Duodenal mucosa (tissue), 2 donors: ENCODE data around the gene SLC8A2.
A peak's percentile ranks its signal among the peaks of the same experiment; 100 is the strongest.
"Not testable (repeated sequence)": the region's sequence is repeated elsewhere in the genome, so short reads cannot be mapped to it uniquely, and the experiment has no call there.

Source experiments
- H3K27ac ChIP-seq: one replicate; pipeline ENCODE4 v1.7.0; 2013; ENCODE audit warnings: low read depth, low read length
- H3K27me3 ChIP-seq, 2 donors: one replicate each; pipeline ENCODE4 v1.7.0; 2013; ENCODE audit warnings: low read length in 2 of 2, control low read depth in 1 of 2; ENCODE audit not compliant: insufficient read depth in 2 of 2, control insufficient read depth in 1 of 2
- H3K36me3 ChIP-seq, 2 donors: one replicate each; pipeline ENCODE4 v1.7.0; 2013; ENCODE audit warnings: low read length in 2 of 2, control low read depth in 1 of 2; ENCODE audit not compliant: insufficient read depth in 2 of 2, control insufficient read depth in 1 of 2
- H3K4me1 ChIP-seq, 2 donors: one replicate each; pipeline ENCODE4 v1.7.0; 2013; ENCODE audit warnings: low read length in 2 of 2, control low read depth in 1 of 2; ENCODE audit not compliant: insufficient read depth in 2 of 2, control insufficient read depth in 1 of 2
- H3K4me3 ChIP-seq, 2 donors: one replicate each; pipeline ENCODE4 v1.7.0; 2013; ENCODE audit warnings: low read length in 2 of 2, low read depth in 1 of 2
- H3K9ac ChIP-seq, 2 donors: one replicate each; pipeline ENCODE4 v1.7.0; 2013; ENCODE audit warnings: low read length in 2 of 2, low read depth in 1 of 2
- H3K9me3 ChIP-seq, 2 donors: one replicate each; pipeline ENCODE4 v1.7.0; 2013; ENCODE audit warnings: low read length in 2 of 2, control low read depth in 1 of 2; ENCODE audit not compliant: control insufficient read depth in 1 of 2

SLC8A2 gene

DNA sequence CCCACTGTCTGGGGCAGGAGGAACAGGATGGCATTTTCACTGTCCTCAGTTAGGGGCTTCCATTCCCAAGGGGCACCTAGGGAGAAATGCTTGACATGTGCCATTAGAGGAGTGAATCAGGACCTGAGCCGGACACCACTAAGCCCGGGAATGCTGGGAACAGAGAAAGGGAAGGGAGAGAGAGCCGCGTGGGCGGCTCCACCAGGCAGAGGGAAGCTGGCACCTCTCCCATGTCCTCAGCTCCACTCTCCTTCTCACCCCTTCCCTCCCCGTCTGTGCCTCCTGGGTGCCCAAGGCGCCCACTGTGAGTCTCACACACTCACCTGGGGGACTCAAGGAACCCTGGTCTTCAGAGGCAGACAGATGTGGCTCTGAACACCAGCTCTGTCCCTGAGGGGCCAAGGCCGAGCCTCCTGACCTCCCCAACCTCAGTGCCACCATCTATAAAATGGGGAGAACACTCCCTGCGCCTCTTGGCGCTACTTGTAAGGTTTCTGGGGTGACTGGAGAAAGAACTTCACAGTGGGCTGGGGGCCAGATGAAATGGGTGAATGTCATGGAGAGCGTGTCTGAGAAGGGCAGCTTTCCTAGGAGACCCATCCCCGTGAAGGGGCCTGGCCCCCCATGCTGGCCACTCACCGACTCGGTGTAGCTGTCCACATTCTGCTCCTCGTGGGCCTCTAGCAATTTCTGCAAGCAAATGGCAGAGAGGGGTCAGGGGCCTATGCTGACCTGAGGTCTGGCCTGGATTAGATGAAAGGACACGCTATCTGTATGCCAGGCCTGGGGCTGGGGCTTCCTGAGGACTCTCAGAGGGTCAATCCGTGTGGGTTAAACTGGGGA lies 17.6 kb upstream of the SLC8A2 start:
- Histone ChIP-seq H3K4me1 (peaks cover 0 to 17% of the 10 kb centered on the region in 2 donors), H3K36me3 (peaks cover 22 to 56% of the 10 kb centered on the region in 2 donors), H3K27me3 (no peaks in the 10 kb centered on the region), H3K4me3 (no peak overlapping the region), H3K9ac (no peak overlapping the region), H3K27ac (no peak overlapping the region), H3K9me3 (no peaks in the 10 kb centered on the region)

DNA sequence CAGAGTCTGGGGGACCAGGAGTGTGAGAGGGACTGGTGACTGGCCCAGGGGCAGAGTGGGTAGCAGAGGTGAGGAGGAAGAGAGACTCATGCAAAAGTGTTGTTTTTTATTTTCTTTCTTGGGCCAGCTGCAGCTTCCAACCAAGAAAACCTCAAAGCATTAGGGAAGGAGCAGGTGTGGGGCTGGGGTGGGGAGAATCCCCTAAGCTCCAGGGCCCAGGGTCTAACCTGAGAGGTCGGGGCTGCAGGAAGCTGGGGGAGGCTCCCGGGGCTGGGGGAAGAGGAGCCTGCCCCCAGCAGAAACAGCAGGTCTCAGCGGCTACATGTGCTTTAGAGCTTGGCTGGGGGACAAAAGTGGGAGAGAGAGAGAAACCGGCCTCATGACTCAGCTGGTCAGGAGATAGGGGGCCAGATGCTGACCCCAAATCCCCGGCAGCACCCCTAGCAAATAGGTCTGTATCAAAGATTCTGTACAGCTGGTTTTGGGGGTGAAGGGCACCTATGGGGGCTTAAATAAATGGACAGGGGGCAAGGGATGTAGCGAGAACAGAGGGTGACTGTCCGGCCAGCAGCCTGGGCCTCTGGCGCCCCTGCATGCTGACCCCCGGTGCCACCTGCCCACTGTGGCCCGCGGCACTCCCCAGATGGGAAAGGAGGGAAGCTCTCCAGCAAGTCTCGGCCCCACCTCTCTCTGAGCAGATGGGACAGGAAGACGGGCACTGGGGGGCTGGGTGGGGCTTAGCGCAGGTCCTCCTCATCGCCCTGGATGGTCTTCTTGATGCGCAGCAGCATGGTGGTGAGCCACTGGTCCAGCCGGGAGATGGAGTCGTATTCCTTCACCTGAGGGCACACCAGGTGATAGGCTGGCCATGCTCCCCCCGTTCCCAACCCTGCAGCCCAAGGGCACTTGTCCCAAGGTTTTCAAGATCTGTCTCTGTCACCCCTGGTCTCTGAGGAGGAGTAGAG lies 16.1 kb upstream of the SLC8A2 start:
- H3K4me1 ChIP-seq, result peaks cover 6 to 21% of the 10 kb centered on the region in 2 donors
- no peaks in the 10 kb centered on the region for H3K9me3 ChIP-seq
- peaks cover 15 to 45% of the 10 kb centered on the region in 2 donors for H3K36me3 ChIP-seq
- no peak overlapping the region for H3K27ac ChIP-seq
- H3K27me3 ChIP-seq, result no peaks in the 10 kb centered on the region
- H3K4me3 ChIP-seq, result no peak overlapping the region
- H3K9ac ChIP-seq, result no peak overlapping the region

DNA sequence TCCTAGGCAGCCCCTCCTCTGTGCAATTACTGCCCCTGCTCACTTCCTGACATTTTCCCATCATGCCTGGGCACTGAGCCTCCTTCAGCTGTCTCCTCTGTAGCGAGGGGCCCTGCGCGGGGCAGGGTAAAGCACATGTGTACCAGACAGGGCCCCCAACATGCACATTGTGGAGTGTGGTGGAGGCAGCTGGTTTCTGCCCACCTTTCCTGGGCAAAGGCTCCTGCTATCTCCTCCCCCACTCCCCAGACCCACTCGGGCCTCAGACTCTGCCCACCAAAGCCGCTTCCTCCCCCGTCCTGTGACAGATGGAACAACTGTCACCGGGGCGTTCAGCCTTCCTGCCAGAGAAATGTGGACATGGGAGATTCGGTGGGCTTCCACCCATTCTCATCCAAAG lies 15.2 kb upstream of the SLC8A2 start:
- Histone ChIP-seq H3K36me3 (peaks cover 15 to 36% of the 10 kb centered on the region in 2 donors), H3K4me3 (no peak overlapping the region), H3K4me1 (peaks cover 6 to 21% of the 10 kb centered on the region in 2 donors), H3K9ac (no peak overlapping the region), H3K27ac (no peak overlapping the region), H3K27me3 (no peaks in the 10 kb centered on the region), H3K9me3 (no peaks in the 10 kb centered on the region)

DNA sequence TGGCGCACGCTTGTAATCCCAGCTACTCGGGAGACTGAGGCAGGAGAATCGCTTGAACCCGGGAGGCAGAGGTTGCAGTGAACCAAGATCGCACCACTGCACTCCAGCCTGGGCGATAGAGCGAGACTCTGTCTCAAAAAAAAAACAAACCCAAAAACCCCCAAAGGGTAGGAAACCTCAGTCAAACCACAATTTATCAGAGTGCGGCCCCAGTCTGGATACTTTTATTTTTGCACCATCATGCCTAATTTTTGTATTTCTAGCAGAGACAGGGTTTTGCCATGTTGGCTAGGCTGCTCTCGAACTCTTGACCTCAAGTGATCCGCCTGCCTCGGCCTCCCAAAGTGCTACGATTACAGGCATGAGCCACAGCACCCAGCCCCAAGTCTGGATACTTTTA lies 14.5 kb upstream of the SLC8A2 start:
- H3K27ac ChIP-seq, H3K27me3 ChIP-seq, H3K4me3 ChIP-seq, H3K9ac ChIP-seq, H3K9me3 ChIP-seq: not testable (repeated sequence)
- peaks cover 8 to 29% of the 10 kb centered on the region in 2 donors for H3K36me3 ChIP-seq
- H3K4me1 ChIP-seq, result peaks cover 6 to 21% of the 10 kb centered on the region in 2 donors

DNA sequence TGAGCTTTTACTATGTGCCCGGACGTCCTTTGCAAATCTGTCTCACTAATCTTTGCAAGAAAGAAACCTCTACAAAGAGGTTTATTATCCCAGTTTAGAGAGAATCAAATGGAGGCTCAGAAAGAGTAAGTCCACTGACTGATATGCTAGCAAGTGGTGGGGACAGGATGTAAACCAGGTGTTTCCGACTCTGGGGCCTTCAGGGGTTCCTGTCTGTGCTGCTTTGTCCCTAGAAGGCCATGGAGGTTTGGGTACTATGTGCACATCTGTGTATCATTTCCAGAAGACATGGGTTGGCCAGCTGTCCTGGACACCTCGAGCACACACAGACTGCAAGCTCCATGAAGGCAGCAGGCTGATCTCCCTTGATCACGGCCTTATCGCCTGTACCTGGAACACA lies 13.5 kb upstream of the SLC8A2 start:
- Histone ChIP-seq H3K9ac (no peak overlapping the region), H3K4me3 (peak overlapping the region; percentile 17 to 77)

DNA sequence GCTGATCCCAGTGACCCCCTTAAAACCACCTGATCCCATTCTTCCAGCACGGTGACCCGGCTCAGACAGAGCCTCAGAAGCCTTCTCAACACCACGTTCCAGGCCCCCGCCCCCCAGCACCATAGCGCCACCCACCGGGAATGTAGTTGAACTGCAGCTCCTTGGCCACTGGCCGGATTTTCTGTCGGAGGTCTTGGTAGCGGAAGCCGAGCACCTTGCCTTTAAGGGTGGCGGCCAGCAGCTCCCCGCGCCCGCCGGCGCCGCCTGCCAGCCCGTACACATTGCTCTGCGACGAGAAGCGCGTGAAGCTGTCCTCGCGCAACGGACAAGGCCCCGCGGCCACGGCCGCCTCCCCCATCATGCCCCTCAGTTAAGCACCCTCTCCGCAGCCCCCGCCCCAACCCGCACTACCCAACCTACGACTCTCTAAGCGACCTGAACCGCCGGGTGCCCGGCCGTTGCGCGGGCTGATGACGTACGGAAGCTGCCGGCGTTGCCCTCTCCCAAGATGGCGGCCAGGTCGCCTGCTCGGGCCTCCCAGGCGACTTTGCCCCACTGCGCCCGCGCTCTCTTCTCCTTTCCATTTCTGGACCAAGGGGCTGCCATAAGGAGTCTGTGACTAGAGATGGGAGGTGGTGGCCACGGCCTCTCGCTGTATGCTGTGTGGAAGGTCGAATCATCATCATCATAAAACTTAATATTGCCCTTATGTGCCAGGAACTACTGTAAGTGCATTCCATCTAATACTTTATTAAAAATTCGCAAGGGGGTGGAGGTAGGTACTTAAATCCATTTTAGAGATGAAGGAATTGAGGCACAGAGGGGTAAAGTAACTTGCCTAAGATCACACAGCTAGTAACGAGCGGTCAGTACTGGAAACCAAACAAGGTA lies 12.4 kb upstream of the SLC8A2 start, which contains the start of gene KPTN:
TSS of gene KPTN (minus strand) at position 420 of the 891 bp plus-strand sequence. CDS start at position 361, 59 bp downstream.
- peaks cover 6 to 21% of the 10 kb centered on the region in 2 donors for H3K4me1 ChIP-seq
- peak within 1 kb of the TSS; percentile 76 to 80 for H3K9ac ChIP-seq
- H3K36me3 ChIP-seq, result peaks cover 2 to 7% of the 10 kb centered on the region in 2 donors
- peak within 1 kb of the TSS; percentile 77 to 87 for H3K4me3 ChIP-seq
- H3K27me3 ChIP-seq, result no peaks in the 10 kb centered on the region
- peak within 1 kb of the TSS; percentile 82 for H3K27ac ChIP-seq
- no peaks in the 10 kb centered on the region for H3K9me3 ChIP-seq

More for the DNA sequence above, 13.5 kb upstream of the SLC8A2 start:
- no peaks in the 10 kb centered on the region for H3K27me3 ChIP-seq
- H3K27ac ChIP-seq, result no peak overlapping the region
- peaks cover 4 to 19% of the 10 kb centered on the region in 2 donors for H3K36me3 ChIP-seq
- peaks cover 6 to 21% of the 10 kb centered on the region in 2 donors for H3K4me1 ChIP-seq
- no peaks in the 10 kb centered on the region for H3K9me3 ChIP-seq

DNA sequence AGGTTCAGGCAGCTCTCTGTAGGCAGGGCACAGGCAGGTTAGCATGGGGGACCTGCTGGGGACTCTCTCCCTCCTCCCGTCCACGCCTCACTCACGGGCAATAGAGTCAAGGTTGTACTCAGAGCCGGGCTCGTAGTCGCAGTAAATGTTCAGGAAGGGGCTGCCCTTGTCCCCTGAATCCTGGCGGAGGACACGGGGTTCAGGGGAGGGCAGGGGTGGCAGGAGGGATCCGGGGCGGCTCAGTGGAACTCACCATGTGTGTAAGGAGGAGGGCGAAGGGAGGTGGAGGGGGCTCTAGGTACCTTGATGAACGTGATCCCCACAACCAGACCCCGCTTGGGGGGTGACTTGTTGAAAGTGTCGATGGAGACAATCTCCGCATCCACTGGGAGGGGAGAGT lies 11.5 kb upstream of the SLC8A2 start:
- H3K4me1 ChIP-seq, result peaks cover 6 to 21% of the 10 kb centered on the region in 2 donors
- no peaks in the 10 kb centered on the region for H3K27me3 ChIP-seq
- peak overlapping the region; percentile 77 to 87 for H3K4me3 ChIP-seq
- peaks cover 0 to 2% of the 10 kb centered on the region in 2 donors for H3K36me3 ChIP-seq
- H3K27ac ChIP-seq, result no peak overlapping the region
- H3K9me3 ChIP-seq, result no peaks in the 10 kb centered on the region
- peak overlapping the region in 1 of 2 donors; percentile 80 for H3K9ac ChIP-seq

DNA sequence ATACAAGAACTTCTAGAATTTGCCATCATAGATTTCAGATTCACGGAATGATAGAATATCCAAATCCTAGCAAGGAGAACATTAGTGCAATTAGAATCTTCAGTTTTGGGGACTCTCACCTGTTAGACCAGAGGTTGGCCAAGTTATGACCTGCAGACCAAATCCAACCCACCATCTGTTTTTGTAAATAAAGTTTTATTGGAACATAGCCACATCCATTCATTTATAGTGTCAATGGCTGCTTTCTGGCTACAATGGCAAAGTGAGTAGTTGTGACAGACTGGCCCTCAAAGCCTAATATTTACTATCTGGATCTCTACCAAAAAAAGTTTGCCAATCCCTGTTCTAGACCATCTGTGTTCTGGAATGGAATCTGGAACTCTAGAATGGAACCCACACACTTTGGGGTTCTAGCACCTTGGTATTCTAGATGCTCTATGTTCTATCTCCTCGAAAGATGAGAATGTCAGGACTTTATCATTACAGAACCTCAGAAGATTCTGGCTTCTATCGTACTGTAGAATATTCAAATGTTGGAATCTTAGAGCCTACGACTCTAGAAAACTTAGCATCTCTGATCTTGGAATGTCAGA lies 9.9 kb upstream of the SLC8A2 start:
- Histone ChIP-seq H3K9ac (no peak overlapping the region), H3K27me3 (no peaks in the 10 kb centered on the region), H3K27ac (no peak overlapping the region), H3K36me3 (no peaks in the 10 kb centered on the region), H3K9me3 (no peaks in the 10 kb centered on the region), H3K4me1 (peaks cover 6 to 15% of the 10 kb centered on the region in 2 donors), H3K4me3 (no peak overlapping the region)

DNA sequence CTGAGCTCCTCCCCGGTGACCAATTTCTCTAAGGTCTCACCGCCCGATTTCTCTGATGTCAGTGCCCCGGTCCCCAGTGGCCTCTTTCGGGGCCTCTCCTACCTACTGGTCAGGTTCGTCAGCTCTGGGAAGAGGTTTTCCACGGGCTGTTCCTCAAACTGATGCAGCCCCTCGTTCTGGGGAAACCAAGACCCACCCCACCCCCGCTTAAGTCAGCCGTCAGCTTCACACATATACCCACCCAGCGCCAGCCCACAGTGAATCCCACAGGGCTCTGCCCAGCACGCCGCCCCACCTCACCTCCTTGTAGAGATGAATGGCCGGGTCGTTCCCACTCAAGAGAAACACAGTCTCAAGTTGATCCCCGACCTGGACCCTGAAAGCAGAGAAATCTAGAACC lies 9.0 kb upstream of the SLC8A2 start:
- H3K36me3 ChIP-seq, result no peaks in the 10 kb centered on the region
- H3K27me3 ChIP-seq, result no peaks in the 10 kb centered on the region
- H3K4me3 ChIP-seq, result no peak overlapping the region
- no peak overlapping the region for H3K27ac ChIP-seq
- peaks cover 6 to 12% of the 10 kb centered on the region in 2 donors for H3K4me1 ChIP-seq
- no peak overlapping the region for H3K9ac ChIP-seq
- H3K9me3 ChIP-seq, result no peaks in the 10 kb centered on the region
